Stimulated activated CD4-positive, alpha-beta T cell treated with anti-CD3 and anti-CD28 coated beads, Interleukin-4, amount 100 ng/mL, for 1 hour (primary cell): ENCODE data around the gene UBE2G1.
"Not testable (repeated sequence)": the region's sequence is repeated elsewhere in the genome, so short reads cannot be mapped to it uniquely, and the experiment has no call there.

ENCODE experiments used
- DNase-seq: peaks from one replicate; pipeline ENCODE4 v3.0.0-alpha.2; 2020

The UBE2G1 gene

DNA sequence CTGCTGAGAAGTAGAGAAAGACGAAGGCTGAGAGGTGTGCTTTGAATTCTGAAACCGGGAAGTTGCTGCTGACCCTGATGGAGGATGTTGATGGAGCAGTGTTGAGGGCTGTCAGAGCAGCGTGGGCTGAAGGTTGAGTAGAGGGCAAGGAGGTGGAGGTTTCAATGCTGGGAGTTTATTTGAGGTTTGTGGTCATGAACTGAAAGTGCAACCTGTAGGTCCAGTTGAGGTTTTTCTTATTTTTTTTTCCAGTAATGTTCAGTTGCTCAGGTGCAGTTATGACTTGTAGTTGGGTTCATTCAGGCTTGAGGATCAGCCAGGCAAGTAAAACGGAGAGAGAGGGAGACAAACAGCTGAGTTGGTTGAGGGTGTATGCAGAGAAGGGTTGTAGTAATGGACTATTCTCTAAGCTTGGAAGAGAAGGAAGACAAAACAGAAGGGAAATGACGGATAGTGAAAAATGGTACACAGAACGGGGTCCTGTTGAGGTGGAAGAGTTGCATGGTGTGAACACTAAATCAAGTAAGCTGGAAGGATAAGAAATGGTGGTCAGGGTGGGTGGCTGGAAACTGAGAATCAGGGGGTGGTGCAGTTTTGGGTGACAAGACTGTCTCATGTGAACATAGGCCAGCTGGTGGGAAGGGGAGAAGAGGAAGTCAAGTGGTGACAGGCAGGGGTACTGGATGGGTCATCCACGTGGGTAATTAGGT is 8.7 kb upstream of the UBE2G1 start:
- peak; percentile 31 for DNase-seq

- no peak for DNase-seq
Observed at GRCh38 chr17:4369557-4370230, 3.2 kb upstream of the UBE2G1 start.

- DNase-seq: no peak
Observed at GRCh38 chr17:4368341-4368740, 1.9 kb upstream of the UBE2G1 start.

GRCh38 chr17:4367177-4367576 is 702 bp upstream of the UBE2G1 start:
- DNase-seq: not testable (repeated sequence)

- peak; percentile 42 for DNase-seq
Observed at GRCh38 chr17:4365628-4366326, 698 bp downstream of the UBE2G1 start.

DNA sequence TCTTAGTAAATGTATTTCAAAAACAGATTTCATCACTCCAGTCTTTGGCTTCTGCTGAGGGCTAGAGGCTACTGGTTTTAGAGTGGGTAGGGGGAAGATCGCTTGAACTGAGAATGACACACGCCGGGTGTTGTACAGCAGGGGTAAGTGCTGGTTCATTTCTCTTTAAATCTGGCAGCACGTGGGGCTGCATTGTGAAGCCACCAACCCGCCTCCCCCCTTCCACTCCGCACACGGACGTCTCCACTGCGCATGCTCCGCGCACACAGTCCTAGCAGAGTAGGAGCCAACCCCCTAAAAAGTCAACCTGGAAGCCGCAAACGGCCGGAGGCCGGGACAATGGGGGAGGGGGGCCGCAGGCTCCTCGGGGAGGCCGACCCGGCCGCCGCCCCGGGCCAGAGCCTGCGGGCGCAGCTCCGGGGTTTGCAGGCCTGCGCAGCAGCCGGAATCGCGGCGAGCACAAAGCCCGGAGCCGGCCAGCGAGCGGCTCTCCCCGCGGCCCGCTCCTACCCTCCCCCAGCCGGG is 1.3 kb downstream of the UBE2G1 start:
- DNase-seq: peak; percentile 88

DNA sequence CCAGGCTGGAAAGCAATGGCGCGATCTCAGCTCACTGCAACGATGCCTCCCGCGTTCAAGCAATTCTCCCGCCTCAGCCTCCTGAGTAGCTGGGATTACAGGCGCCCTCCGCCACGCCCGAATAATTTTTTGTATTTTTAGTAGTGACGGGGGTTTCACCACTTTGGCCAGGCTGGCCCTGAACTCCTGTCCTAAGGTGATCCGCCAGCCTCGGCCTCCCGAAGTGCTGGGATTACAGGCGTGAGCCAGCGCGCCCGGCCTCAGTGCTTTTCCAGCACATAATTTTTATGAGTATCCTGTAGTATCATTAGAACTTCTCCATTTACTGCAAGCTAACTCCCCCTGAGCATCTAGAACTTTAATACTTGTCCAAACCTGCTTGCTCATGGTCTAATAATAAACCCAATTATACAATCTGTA is 1.8 kb downstream of the UBE2G1 start:
- no peak for DNase-seq

DNA sequence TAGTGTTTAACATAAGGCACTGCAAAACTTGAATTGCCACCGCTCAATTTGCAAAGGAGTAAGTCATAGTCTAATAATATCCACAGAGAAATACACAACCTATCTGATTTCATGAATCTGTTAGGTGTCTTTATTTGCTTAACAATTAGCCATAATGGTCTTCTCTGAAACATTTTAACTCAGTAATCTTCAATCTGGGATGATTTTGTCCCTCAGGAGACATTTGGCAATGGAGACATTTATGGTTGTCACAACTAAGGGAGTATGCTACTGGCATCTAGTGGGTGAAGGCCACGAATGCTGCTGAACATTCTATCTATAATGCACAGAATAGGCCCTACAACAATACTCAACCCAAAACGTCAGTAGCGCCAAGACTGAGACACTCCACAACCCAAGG is 4.3 kb downstream of the UBE2G1 start:
- DNase-seq: no peak

GRCh38 chr17:4358154-4358553 is 8.3 kb downstream of the UBE2G1 start:
- no peak for DNase-seq

- no peak for DNase-seq
Observed at GRCh38 chr17:4357671-4358070, 8.8 kb downstream of the UBE2G1 start.

DNA sequence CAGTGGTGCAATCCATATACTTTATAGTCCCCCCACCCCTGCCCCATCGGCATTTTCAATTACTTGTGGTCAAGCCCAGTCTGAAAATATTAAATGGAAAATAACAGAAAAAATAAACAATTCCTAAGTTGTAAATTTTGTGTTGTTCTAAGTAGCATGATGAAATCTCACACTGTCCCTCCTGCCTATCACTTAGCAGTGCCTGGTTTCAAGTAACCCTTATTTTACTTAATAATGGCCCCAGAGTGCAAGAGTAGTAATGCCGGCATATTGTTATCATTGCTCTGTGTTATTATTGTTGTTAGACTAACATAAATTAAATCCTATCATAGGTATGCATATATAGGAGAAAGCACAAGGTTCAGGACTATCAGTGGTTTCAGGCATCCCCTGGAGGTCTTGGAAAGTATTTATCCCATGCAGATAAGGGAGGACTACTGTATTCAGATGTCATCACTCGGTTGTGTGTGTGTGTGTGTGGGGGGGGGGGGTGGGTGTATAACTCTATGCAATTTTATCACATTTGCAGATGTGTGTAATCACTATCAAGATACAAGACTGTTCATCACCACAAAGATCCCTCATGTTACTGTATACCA is 9.3 kb downstream of the UBE2G1 start:
- no peak for DNase-seq

DNA sequence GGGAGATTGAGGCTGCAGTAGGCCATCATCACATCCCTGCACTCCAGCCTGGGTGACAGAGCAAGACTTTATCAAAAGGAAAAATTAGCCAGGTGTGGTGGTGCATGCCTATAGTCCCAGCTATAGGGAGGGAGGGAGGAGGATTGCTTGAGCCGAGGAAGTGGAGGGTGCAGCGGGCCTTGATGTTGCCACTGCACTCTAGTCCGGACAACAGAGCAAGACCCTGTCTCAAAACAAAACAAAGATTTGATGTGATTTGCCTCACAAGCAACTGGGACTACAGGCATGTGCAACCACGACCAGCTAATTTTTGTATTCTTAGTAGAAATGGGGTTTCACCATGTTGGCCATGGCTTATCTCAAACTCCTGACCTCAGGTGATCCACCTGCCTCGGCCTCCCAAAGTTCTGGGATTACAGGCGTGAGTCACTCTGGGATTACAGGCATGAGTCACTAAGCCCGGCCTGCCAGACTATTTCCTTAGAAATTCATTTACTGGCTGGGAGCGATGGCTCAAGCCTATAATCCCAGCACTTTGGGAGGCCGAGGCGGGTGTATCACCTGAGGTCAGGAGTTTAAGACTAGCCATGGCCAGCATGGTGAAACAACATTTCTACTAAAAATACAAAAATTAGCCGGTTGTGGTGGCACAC is 11.5 kb downstream of the UBE2G1 start:
- DNase-seq: no peak

DNA sequence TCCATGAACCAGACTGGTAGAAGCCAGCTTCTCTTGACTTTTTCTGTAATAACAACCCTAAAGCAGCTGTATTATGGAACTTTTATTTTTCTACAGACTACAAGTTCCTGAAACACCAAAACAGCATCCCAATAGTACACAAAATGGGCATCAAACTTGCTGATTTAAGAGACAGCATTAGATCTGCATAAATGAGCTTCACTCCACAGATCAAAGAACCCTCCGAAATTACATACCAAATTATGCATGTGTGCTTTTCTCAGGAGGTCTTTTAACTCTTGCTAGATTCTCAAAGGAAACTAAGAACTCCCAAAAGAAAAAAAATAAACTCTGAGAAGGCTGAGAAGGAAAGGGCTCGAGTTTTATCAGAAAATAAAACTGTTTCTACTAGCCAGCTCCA is 12.3 kb downstream of the UBE2G1 start:
- no peak for DNase-seq

DNA sequence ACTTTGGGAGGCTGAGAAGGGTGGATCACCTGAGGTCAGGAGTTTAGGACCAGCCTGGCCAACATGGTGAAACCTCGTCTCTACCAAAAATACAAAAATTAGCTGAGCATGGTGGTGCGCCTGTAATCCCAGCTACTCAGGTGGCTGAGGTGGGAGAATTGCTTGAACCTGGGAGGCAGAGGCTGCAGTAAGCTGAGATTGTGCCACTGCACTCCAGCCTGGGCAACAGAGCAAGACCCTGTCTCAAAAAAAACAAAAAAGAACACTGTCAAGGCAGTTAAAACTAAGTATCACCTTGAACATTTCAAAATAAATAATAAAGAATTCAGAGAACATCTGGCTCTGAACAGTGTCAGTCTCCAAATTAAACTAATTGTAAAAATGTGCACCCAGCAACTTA is 16.3 kb downstream of the UBE2G1 start:
- not testable (repeated sequence) for DNase-seq

DNA sequence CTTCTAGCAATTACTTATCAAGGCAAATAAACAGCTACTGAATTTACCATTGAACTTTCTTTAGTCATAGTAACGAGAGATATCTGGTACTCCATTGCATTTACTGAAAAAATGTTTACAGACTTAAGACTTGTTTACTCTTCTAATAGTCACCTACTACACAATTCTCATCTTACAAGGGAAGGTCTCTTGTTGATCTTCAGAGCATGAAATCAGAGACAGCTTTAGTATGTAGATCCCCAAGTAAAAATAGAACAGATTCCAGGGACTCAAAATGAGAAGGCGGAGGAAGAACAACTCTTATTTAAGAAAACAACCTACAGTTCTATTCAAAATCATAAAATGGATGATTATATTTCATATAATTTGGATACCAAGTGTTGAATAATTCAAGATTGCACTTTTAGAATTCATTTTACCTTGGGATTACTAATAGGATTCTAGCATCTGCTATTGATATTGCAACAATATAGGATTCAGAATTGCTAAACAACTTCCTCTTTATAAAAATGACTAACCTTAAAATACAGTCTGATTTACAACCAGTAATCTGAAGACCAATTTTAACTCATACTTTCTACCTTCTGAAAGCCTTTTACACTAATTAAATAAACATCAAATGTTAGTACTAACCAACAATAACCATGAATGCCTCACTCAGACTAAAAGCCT is 20.8 kb downstream of the UBE2G1 start:
- no peak for DNase-seq

GRCh38 chr17:4344926-4345325 is 21.5 kb downstream of the UBE2G1 start:
- DNase-seq: no peak

DNA sequence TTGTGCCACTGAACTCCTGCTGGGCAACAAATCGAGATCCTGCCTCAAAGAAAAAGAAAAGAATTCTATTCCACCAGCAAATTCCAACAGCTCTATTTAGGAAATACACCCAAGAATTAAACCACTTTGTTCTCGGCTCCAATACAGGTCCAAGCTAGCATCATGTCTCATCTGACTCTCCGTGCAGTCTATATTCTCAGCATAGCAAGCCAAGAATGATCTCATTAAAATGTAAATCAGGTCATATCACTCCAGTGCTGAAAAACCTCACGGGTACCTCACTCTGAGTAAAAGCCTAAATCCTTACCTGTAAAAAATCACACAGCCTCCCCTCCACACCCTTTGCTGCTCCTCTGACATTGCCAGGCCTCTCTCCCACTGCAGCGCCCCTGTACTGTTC is 23.9 kb downstream of the UBE2G1 start:
- DNase-seq: no peak

GRCh38 chr17:4341616-4341977 is 24.9 kb downstream of the UBE2G1 start:
- no peak for DNase-seq

DNA sequence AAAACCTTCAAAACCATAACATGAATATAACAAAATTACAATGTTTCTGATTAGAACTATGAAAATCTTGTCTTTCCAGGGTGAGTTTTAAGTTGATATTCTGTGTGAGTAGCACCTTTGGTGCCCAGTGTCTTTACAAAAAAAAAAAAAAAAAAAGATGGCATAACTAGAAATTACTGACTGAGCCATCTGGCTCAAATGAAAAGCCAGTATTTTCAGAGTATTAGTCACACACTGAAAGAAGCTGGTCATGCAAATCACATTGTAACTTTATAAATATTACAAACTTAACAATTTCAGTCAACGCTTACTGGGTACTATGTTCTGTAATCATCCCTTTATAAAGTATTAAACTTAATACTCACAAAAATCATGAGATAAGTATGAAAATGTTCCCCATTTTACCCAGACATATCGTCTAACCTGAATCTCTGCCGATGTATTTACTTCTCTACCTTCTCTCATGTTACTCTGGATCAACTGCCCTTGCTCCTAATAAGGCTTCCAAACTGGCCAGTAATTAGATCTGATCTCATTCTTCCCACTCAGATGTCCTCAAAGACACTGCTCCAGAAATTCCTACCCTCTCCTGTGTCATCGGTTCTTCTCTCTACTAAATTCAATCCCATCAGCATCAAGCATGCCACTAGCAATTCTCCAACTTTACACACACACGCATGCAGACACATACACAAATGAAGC is 25.4 kb downstream of the UBE2G1 start:
- DNase-seq: no peak

- DNase-seq: no peak
Observed at GRCh38 chr17:4334776-4335584, 31.5 kb downstream of the UBE2G1 start.

DNA sequence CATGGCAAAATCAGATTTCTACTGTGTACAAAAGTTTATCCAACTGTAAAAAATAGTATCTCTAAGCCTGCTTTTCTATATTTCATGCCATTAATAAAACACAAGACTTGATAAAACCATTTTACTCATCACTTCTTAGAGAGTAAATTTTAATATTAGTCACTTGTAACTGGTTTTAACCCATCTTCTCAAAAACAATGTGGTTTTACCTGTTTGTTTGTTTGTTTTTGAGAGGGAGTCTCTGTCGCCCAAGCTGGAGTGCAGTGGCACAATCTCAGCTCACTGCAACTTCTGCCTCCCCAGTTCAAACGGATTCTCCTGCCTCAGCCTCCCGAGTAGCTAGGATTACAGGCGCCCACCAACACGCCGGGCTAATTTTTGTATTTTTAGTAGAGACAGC is 32.1 kb downstream of the UBE2G1 start:
- no peak for DNase-seq
